ENCODE data around the gene EGFLAM.

The EGFLAM gene

DNA sequence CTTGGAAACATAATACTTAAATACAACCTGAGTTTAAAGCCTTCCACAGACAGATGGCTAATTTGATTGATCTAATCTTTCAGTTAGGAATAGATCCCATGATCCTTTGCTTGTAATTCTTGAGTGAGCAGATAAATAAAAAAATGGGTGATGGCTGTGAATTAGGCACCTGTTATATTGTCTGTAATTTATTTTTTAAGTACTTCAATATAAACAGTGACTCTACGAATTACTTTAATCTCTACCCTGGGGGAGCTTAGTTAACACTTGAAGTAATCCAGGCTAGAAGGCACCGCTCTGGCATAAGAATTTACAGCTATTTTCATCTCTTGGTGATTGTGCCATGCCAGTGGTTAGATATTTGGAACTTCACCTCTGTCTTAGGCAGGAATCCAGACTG lies 9.0 kb downstream of the EGFLAM start:
- no peak for DNase-seq

DNA sequence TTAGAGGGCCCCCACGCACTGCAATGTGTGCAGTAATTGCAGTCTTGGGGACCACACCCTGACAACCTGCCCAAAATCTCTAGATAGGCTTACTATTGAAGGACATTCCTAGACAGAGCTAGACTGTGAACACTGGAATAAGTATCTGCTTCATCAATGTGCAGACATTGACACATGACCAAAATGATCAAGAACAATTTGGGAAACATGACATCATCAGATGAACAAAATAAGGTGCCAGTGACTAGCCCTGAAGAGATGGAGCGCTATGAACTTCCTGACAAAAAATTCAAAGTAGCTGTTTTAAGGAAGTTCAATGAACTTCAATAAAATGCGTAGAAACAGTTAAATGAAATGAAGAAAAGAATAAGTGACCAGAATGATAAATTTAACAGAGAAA lies 15.3 kb downstream of the EGFLAM start:
- DNase-seq: no peak

GRCh38 chr5:38274370-38274769 lies 16.0 kb downstream of the EGFLAM start:
- no peak for DNase-seq

- no peak for DNase-seq
Observed at GRCh38 chr5:38284384-38284783, 26.0 kb downstream of the EGFLAM start.

GRCh38 chr5:38285226-38285625 lies 26.9 kb downstream of the EGFLAM start:
- no peak for DNase-seq

DNA sequence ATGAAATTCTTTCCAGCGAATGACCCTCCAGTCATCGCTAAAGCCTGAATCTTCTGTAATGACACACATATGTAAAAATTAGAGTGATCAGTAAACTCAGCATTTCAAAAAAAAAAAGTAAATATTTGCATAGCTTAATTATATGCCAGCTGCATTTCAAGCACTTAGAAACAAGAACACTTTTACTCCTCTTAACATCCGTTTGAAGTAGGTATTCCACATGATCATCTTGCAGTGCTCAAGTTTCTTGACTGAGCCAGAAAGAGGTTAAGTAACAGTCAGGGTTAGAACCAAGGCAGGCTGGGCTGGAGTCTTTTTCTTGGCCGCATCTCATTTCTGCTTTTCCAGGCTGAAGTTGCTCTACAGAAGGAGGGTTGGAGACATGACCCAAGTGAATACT lies 27.6 kb downstream of the EGFLAM start:
- DNase-seq: no peak

- DNase-seq: no peak
Observed at GRCh38 chr5:38287124-38287523, 28.8 kb downstream of the EGFLAM start.

GRCh38 chr5:38289457-38289856 lies 31.1 kb downstream of the EGFLAM start:
- no peak for DNase-seq

- DNase-seq: no peak
Observed at GRCh38 chr5:38290028-38290653, 31.8 kb downstream of the EGFLAM start.

- DNase-seq: no peak
Observed at GRCh38 chr5:38291355-38291754, 33.0 kb downstream of the EGFLAM start.

GRCh38 chr5:38292228-38292627 lies 33.9 kb downstream of the EGFLAM start:
- DNase-seq: no peak

- no peak for DNase-seq
Observed at GRCh38 chr5:38295751-38296150, 37.4 kb downstream of the EGFLAM start.

GRCh38 chr5:38297830-38298608 lies 39.7 kb downstream of the EGFLAM start:
- no peak for DNase-seq

DNA sequence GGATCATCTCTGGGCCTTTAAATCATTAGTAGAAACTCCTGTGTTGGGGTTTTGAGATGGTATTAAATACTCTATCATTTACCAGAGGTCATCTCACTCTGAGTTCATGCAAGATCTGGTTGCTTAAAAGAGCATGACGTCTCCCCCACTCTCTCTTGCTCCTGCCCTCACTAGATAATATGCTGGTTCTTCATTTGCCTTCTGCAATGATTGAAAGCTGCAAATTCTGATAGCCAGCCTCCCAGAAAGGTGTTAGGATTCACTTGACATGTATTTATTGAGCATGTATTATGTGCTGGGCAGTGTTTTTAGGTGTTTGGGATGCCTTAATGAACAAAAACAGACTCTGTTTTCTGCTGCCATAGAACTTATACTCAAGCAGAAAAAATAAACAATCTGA lies 41.2 kb downstream of the EGFLAM start:
- no peak for DNase-seq

GRCh38 chr5:38305148-38305547 lies 46.8 kb downstream of the EGFLAM start:
- DNase-seq: no peak

DNA sequence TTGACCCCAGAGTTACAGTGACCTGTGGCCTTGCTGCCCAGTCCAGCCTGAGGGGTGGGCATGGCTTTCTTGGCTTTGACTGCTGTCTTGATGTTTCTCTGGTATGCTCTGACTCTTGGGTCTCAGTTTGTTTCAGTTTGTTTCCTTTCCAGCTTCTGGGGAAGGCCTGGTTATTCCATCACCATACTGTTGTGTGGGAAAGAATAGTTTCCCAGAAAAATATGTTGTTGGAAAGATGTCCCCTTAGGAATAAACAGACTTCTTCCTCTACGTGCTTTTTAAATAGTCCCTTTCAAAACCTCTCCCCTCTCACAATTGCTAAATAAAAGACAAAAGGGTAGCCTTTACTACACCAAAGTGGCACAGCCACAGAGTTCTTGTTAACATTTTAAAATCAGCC lies 49.5 kb downstream of the EGFLAM start:
- no peak for DNase-seq

GRCh38 chr5:38316544-38317224 lies 58.3 kb downstream of the EGFLAM start:
- no peak for DNase-seq

GRCh38 chr5:38317868-38318267 lies 59.5 kb downstream of the EGFLAM start:
- no peak for DNase-seq

DNA sequence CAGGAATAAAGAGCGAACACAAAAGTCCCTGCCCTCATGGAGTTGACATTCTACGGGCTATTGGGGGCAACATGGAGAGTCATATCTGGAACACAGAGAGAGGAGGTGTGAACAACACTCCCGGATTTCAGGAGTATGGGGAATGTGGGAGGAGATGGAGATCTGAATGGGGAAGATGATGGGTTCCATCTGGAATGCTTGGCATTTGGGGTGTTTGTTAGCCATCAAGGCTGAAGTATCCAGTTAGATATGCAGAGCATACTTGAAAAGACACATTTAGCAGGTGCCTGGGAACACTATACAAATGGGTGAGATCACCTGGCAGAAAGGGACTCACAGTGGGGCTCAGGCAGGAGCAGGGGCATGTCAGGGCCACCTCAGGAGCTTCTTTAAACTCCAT lies 61.1 kb downstream of the EGFLAM start:
- no peak for DNase-seq

DNA sequence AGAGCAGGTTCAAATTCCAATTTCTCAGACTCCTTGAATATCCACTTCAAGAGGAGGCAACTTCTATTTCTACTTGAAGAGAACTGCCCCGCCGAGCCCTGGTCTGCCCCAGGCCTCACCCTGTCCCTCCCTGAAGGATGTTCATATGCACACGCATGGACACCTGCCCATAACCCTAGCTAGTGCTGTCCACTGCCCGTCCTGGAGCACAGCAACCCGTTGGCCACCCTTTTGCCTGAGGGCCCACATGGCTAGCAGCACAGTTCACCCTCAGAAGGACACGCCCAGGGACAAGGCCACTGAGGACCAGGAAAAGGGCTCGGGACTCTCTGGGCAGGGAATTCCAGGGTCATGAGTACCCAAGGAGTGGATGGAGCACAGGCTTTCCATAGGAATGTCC lies 63.6 kb downstream of the EGFLAM start:
- no peak for DNase-seq

DNA sequence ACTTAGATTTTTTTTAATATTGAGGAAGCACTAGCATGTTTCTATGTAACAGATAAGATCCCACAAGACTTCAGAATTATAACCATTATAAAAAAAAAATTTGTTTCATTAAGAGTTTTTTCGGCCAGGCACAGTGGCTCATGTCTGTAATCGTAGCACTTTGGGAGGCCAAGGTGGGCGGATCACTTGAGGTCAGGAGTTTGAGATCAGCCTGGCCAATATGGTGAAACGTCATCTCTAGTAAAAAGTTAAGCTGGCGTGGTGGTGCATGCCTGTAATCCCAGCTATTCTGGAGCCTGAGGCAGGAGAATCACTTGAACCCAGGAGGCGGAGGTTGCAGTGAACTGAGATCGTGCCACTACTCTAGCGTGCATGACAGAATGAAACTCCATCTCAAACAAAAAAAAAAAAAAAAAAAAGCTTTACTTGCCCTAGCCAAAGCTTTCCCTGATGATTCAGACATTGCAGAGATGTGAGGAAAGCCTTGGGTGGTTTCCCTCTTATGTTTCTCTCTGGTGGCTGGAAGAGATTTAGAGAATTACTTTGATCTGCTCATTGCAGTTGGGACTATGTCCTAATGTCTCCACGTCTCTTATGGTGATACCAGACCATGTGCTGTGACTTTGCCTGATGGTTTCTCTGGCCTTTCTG lies 65.4 kb downstream of the EGFLAM start:
- DNase-seq: no peak

DNA sequence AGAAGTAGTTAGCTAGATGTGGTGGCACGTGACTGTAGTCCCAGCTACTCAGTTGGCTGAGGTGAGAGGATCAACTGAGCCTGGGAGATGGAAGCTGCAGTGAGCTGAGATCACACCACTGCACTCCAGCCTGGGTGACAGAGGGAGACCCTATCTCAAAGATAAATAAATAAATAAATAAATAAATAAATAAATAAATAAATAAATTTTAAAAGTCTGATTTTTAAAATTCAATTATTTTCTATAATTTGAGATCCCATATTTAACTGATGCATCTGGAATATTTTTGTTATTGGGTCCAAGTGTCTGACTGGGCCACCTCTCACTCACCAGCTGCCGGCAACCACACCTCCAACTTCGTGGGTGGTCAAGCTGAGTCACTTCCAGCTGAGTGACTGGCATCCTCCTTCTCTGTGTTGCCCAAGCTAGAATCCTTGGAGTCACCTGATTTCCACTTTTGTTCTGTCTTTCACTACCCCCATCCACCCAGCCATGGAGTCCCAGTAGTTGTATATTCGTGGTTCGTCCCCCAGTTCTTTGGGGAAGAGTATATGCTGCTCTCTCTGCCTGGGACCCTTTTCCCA lies 70.9 kb downstream of the EGFLAM start:
- DNase-seq: no peak

DNA sequence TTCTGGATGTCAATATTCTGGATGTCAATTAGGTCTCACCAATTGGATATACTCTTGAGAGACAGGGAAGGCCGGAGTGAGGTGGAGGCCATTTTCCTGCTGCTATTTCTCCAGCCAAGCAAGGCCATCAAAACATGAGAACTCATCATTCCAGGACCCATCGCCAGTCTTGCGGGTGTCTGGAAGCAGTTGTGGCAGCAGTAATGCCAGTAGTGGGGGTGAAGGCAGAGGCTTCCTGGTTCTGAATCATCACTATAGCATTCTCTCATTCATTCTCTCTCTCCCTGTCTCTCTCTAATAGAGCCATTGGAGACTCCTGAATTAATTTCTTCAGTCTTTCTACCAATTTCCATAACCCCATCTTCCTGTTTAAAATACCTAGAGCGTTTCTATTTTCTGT lies 71.8 kb downstream of the EGFLAM start:
- DNase-seq: no peak

Measured in GDM1 (cell line).